DMS114 treated with DMSO at 0.1 percent for 48 hours (cell line): Measurements from ENCODE around the gene IFNGR2.

ENCODE experiments used
- DNase-seq: peaks from one replicate; lab custom pipeline; 2025; ENCODE audit not compliant: unreplicated experiment; lab: John Stamatoyannopoulos, UW

IFNGR2 gene

GRCh38 chr21:33481314-33481943 is 78.2 kb downstream of the IFNGR2 start:
- DNase-seq, result no peak
